ENCODE results near the gene RNU1-2.
"Not testable (repeated sequence)": the region's sequence is repeated elsewhere in the genome, so short reads cannot be mapped to it uniquely, and the experiment has no call there.

- not testable (repeated sequence) for TF ChIP-seq CTCF, EP300, POLR2A (IDR thresholded peaks at IDR 0.05)
Observed at GRCh38 chr1:16859167-16860041, 36.4 kb upstream of the RNU1-2 start.

All from ovary (tissue), 3 donors.